Prostate gland (tissue), 2 donors: ENCODE results near the gene ZKSCAN8. TPM values are rescaled to one million over a fixed set of nuclear protein-coding genes. Genes with fewer than 3 reads are reported as not detected.

Source experiments
- DNase-seq: peaks from one replicate; pipeline ENCODE4 v3.0.0-alpha.2; 2019; ENCODE audit warnings: low spot score
- H3K27ac ChIP-seq, 2 donors: fragments of 200-600 bp; sonication (generic); 2 replicates each; pipeline ENCODE4 v1.5.1; 2017 to 2019
- H3K27me3 ChIP-seq: fragments of 200-600 bp; sonication (generic); replicated peaks from 2 replicates; pipeline ENCODE4 v1.5.1; 2019; ENCODE audit not compliant: insufficient read depth
- H3K36me3 ChIP-seq, 2 donors: fragments of 200-600 bp; sonication (generic); 1 replicate in 1 of 2; 2 replicates in 1 of 2; pipeline versions ENCODE4 v1.5.1 to v1.8.1; 2017 to 2019
- H3K4me1 ChIP-seq: fragments of 200-600 bp; sonication (generic); replicated peaks from 2 replicates; pipeline ENCODE4 v1.5.1; 2019
- H3K4me3 ChIP-seq, 2 donors: fragments of 200-600 bp; sonication (generic); 2 replicates each; pipeline ENCODE4 v1.5.1; 2017 to 2019
- H3K9me3 ChIP-seq: fragments of 200-600 bp; sonication (generic); 2 replicates; pipeline ENCODE4 v1.5.1; 2017
- CTCF ChIP-seq, 4 experiments: fragments of 200-600 bp in 2 of 4; fragments of 450-650 bp in 2 of 4; sonication (generic) in 2 of 4; IDR thresholded peaks; 1 replicate in 3 of 4; 2 replicates in 1 of 4; pipeline ENCODE4 v1.5.1; 2016 to 2019; ENCODE audit warnings: antibody characterized with exemption in 4 of 4, mild to moderate bottlenecking in 2 of 4, moderate library complexity in 2 of 4
- POLR2A ChIP-seq: fragments of 450-650 bp; IDR thresholded peaks from one replicate; pipeline ENCODE4 v1.6.1; 2016; ENCODE audit warnings: antibody characterized with exemption, mild to moderate bottlenecking
- POLR2AphosphoS5 ChIP-seq: sonication (generic); formaldehyde crosslinking; IDR thresholded peaks from one replicate; pipeline ENCODE4 v1.6.1; 2017; ENCODE audit warnings: antibody characterized with exemption
- WGBS: methylation state at CpG from one replicate; pipeline ENCODE4 v1.1.5; 2018; 5-methylcytosine and 5-hydroxymethylcytosine counted together
- intact Hi-C: fragments of 100-400 bp; cut with DNase I; formaldehyde crosslinking; loops from one replicate; pipeline ENCODE4 v1.14.2; 2022
- total RNA-seq, 2 donors: library from RNA; depleted of rRNA; stranded (reverse); fragments of >200 nt; gene quantifications; one replicate each; pipeline ENCODE4 v1.1.0, GENCODE V29; 2016

The ZKSCAN8 gene
- total RNA-seq, 2 donors from 2014 or later: 20.5 to 39.4 TPM

DNA sequence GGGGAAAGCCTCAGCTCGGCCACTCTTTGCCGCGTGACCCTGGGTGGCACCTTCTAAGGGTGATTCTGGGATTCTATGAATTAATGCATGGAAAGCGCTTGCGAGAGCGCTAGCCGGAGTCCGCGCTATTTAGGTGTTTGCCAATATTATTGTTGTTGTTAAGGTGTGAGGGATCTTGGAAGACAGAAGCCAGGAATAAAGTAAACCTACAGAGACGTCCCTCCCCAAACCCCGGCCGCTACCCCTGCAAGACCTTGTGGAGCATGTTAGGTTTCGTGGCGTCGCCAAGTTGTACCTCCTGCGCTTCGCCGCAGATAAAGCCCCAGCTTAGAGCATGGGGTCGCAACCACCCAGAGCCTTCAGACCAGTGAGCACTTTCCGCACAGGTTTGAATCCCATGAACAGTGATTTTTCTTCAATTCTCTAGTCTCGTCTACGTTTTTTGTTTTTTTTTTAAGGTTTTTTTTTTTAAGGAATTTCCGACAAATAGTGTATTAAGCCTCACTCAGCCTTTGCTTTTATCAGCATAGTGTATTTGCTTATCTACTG lies 66.5 kb downstream of the ZKSCAN8 start:
- Histone ChIP-seq H3K4me3 (no peak overlapping the region), H3K9me3 (no peaks in the 10 kb centered on the region), H3K27ac (no peak overlapping the region), H3K36me3 (no peaks in the 10 kb centered on the region), H3K27me3 (peaks cover 37% of the 10 kb centered on the region), H3K4me1 (no peaks in the 10 kb centered on the region)
- 8% methylated on average over 23 of the region's 23 CpGs for WGBS
- TF ChIP-seq POLR2AphosphoS5 (no peak), POLR2A (no peak), CTCF (IDR thresholded peaks at IDR 0.05) (no peak)
- DNase-seq: no peak
- intact Hi-C loops: no loop called here

Other genes with a start within 250 kb of the ZKSCAN8 start
- gene OR2B2, start 229.5 kb upstream of the ZKSCAN8 start, total RNA-seq: not detected
- not detected for gene OR2B6, start 184.6 kb upstream of the ZKSCAN8 start, total RNA-seq
- 1 to 10 TPM; 1.3 to 1.8 TPM for gene ZNF165, start 61.3 kb upstream of the ZKSCAN8 start, total RNA-seq
- gene ZSCAN16, start 17.3 kb upstream of the ZKSCAN8 start, total RNA-seq: 1 to 10 TPM; 5.3 TPM
- 10 to 100 TPM; 16.7 to 17.3 TPM for gene ZSCAN9, start 83.4 kb downstream of the ZKSCAN8 start, total RNA-seq
- 1 to 10 TPM; 2.7 to 5.8 TPM for gene ZKSCAN4, start 110.4 kb downstream of the ZKSCAN8 start, total RNA-seq
- 1 to 10 TPM in 1 of 2 donors, under 1 TPM in 1; 0.14 to 3.9 TPM for gene NKAPL, start 117.4 kb downstream of the ZKSCAN8 start, total RNA-seq
- 10 to 100 TPM; 25.0 to 30.7 TPM for gene ZSCAN26, start 125.3 kb downstream of the ZKSCAN8 start, total RNA-seq
- gene PGBD1, start 139.7 kb downstream of the ZKSCAN8 start, total RNA-seq: 1 to 10 TPM; 4.2 to 4.6 TPM
- 10 to 100 TPM; 13.7 to 21.7 TPM for gene ZSCAN31, start 194.3 kb downstream of the ZKSCAN8 start, total RNA-seq
- 1 to 10 TPM; 5.9 to 6.5 TPM for gene ZKSCAN3, start 208.1 kb downstream of the ZKSCAN8 start, total RNA-seq